PC-9 (cell line): ENCODE measurements around the gene RHOT1. TPM values are rescaled to one million over a fixed set of nuclear protein-coding genes. Genes with fewer than 3 reads are reported as not detected.

ENCODE experiments used
- BruUV-seq: library from RNA; stranded (reverse); fragments of 400-500 nt; replicated peaks from 2 replicates; lab custom pipeline; 2021; lab: Mats Ljungman, UMichigan
- CTCF ChIA-PET: fragments of 300-600 bp; sonication (Branson Sonifier 250); formaldehyde crosslinking; loops from one replicate; lab custom pipeline; 2022; ENCODE audit warnings: antibody characterized with exemption; lab: Charles Lee
- POLR2A ChIA-PET: fragments of 300-600 bp; sonication (Branson Sonifier 250); formaldehyde crosslinking; loops from one replicate; lab custom pipeline; 2022; ENCODE audit warnings: antibody characterized with exemption; ENCODE audit not compliant: unreplicated experiment; lab: Charles Lee
- DNase-seq, 2 experiments: peaks; one replicate each; pipeline versions ENCODE4 v3.0.0 to v3.0.0-alpha.2; 2015 to 2022; ENCODE audit warnings: mixed read lengths in 1 of 2
- H2AFZ ChIP-seq: fragments of 200-600 bp; sonication (generic); 2 replicates; pipeline ENCODE4 v1.8.1; 2017; ENCODE audit warnings: antibody characterized with exemption
- H3F3A ChIP-seq: fragments of 200-600 bp; sonication (generic); 2 replicates; pipeline ENCODE4 v1.8.1; 2017; ENCODE audit warnings: antibody characterized with exemption, mild to moderate bottlenecking, low read depth; ENCODE audit not compliant: insufficient read depth
- H3K27ac ChIP-seq: fragments of 200-600 bp; sonication (generic); 2 replicates; pipeline ENCODE4 v1.6.1; 2016; ENCODE audit warnings: mixed run types
- H3K27me3 ChIP-seq: fragments of 200-600 bp; sonication (generic); 2 replicates; pipeline ENCODE4 v1.6.1; 2016; ENCODE audit warnings: low read depth, mixed run types; ENCODE audit not compliant: insufficient read depth
- H3K36me3 ChIP-seq: fragments of 200-600 bp; sonication (generic); 2 replicates; pipeline ENCODE4 v1.6.1; 2016; ENCODE audit warnings: low read depth, mixed run types
- H3K4me1 ChIP-seq: fragments of 200-600 bp; sonication (generic); replicated peaks from 2 replicates; pipeline ENCODE4 v1.6.1; 2016; ENCODE audit warnings: mixed run types; ENCODE audit not compliant: insufficient read depth
- H3K4me2 ChIP-seq: fragments of 200-600 bp; sonication (generic); 2 replicates; pipeline ENCODE4 v1.6.1; 2017; ENCODE audit warnings: mixed run types
- H3K4me3 ChIP-seq: fragments of 200-600 bp; sonication (generic); 2 replicates; pipeline ENCODE4 v1.6.1; 2016; ENCODE audit warnings: mixed run types
- H3K79me2 ChIP-seq: fragments of 200-600 bp; sonication (generic); 2 replicates; pipeline ENCODE4 v1.6.1; 2017; ENCODE audit warnings: low read depth, mixed run types
- H3K9me2 ChIP-seq: fragments of 200-600 bp; sonication (generic); 2 replicates; pipeline ENCODE4 v1.8.1; 2017; ENCODE audit warnings: mild to moderate bottlenecking; ENCODE audit not compliant: insufficient read depth
- H3K9me3 ChIP-seq: fragments of 200-600 bp; sonication (generic); 2 replicates; pipeline ENCODE4 v1.8.1; 2016; ENCODE audit warnings: low read depth; ENCODE audit not compliant: insufficient read depth
- H4K20me1 ChIP-seq: fragments of 200-600 bp; sonication (generic); 2 replicates; pipeline ENCODE4 v1.8.1; 2017; ENCODE audit not compliant: insufficient read depth
- CTCF ChIP-seq: fragments of 200-600 bp; sonication (generic); conservative IDR thresholded peaks from 2 replicates; pipeline ENCODE4 v1.6.1; 2017; ENCODE audit warnings: mixed run types, antibody characterized with exemption, mild to moderate bottlenecking, moderate library complexity
- EZH2 ChIP-seq: fragments of 200-600 bp; sonication (generic); IDR thresholded peaks from 2 replicates; pipeline ENCODE4 v1.8.0; 2017; ENCODE audit warnings: antibody characterized with exemption, low read depth
- intact Hi-C: fragments of 100-400 bp; cut with micrococcal nuclease; formaldehyde crosslinking; loops from one replicate; pipeline ENCODE4 v1.10.0; 2022; ENCODE audit not compliant: unreplicated experiment
- total RNA-seq: library from RNA; stranded (reverse); gene quantifications from 2 replicates; pipeline ENCODE4 v1.2.3, GENCODE V29; 2021

RHOT1 gene
- total RNA-seq, 1 experiment from 2014 or later, result 28.3 TPM

GRCh38 chr17:32100971-32101631 lies 41.2 kb upstream of the RHOT1 start:
- no peaks in the 10 kb centered on the region for H3K79me2 ChIP-seq
- TF ChIP-seq EZH2 (no peak), CTCF (no peak)
- H3K4me3 ChIP-seq, result no peak overlapping the region
- no peaks in the 10 kb centered on the region for H3K36me3 ChIP-seq
- no peaks in the 10 kb centered on the region for H3K4me1 ChIP-seq
- intact Hi-C loops, result no loop called here
- H4K20me1 ChIP-seq, result no peaks in the 10 kb centered on the region
- H3K9me3 ChIP-seq, result no peaks in the 10 kb centered on the region
- ChIA-PET POLR2A (no interaction called here), CTCF (no interaction called here)
- H2AFZ ChIP-seq, result no peak overlapping the region
- no peaks in the 10 kb centered on the region for H3F3A ChIP-seq
- no peak overlapping the region for H3K4me2 ChIP-seq
- BruUV-seq, result no TSS peak
- no peak overlapping the region for H3K27ac ChIP-seq
- H3K27me3 ChIP-seq, result no peaks in the 10 kb centered on the region
- peak in 1 of 2 experiments; percentile 7 for DNase-seq
- H3K9me2 ChIP-seq, result no peaks in the 10 kb centered on the region

DNA sequence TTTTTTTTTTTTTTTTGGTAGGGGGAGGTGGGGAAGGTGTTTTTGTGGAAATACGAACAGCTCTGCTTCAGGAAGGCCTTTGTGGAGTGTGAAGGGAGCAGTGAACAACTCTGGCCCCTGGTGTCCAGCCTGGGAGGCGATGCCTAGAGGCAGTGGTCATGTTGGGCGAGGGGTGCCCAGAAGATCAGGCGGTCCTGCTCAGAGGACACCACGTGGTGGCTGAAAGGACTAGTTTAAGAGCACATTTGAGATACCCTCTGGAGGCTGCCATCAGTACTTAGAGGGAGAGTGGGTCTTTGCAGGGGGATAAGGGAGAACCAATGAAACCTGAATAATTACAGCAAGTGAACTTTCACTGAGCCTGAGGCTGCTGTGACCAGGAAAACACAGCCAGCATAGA lies 40.1 kb upstream of the RHOT1 start:
- intact Hi-C loops, result no loop called here
- ChIA-PET CTCF (no interaction called here), POLR2A (no interaction called here)
- no peak overlapping the region for H2AFZ ChIP-seq
- no peaks in the 10 kb centered on the region for H3K36me3 ChIP-seq
- H3K9me2 ChIP-seq, result no peaks in the 10 kb centered on the region
- BruUV-seq, result no TSS peak
- H3K4me2 ChIP-seq, result no peak overlapping the region
- H4K20me1 ChIP-seq, result no peaks in the 10 kb centered on the region
- no peak overlapping the region for H3K4me3 ChIP-seq
- no peaks in the 10 kb centered on the region for H3K27me3 ChIP-seq
- H3F3A ChIP-seq, result no peaks in the 10 kb centered on the region
- DNase-seq, result no peak
- TF ChIP-seq EZH2 (no peak), CTCF (no peak)
- no peaks in the 10 kb centered on the region for H3K4me1 ChIP-seq
- H3K79me2 ChIP-seq, result no peaks in the 10 kb centered on the region
- no peaks in the 10 kb centered on the region for H3K9me3 ChIP-seq
- no peak overlapping the region for H3K27ac ChIP-seq

GRCh38 chr17:32102646-32103186 lies 39.6 kb upstream of the RHOT1 start:
- H3K4me2 ChIP-seq, result no peak overlapping the region
- H3K9me2 ChIP-seq, result no peaks in the 10 kb centered on the region
- no peaks in the 10 kb centered on the region for H3K27me3 ChIP-seq
- BruUV-seq, result no TSS peak
- no peaks in the 10 kb centered on the region for H3F3A ChIP-seq
- no peaks in the 10 kb centered on the region for H3K9me3 ChIP-seq
- ChIA-PET CTCF (interaction anchor here (0.6 kb wide), 1 partner anchor 970 kb away, joined by 4 read pairs; no protein-coding TSS in a partner anchor), POLR2A (no interaction called here)
- H3K4me3 ChIP-seq, result no peak overlapping the region
- no peaks in the 10 kb centered on the region for H3K36me3 ChIP-seq
- no peaks in the 10 kb centered on the region for H3K4me1 ChIP-seq
- DNase-seq, result no peak
- no peak overlapping the region for H2AFZ ChIP-seq
- no peaks in the 10 kb centered on the region for H4K20me1 ChIP-seq
- H3K79me2 ChIP-seq, result no peaks in the 10 kb centered on the region
- no peak overlapping the region for H3K27ac ChIP-seq
- intact Hi-C loops, result no loop called here
- TF ChIP-seq EZH2, result no peak
- no peak for TF ChIP-seq CTCF
